Stimulated activated naive CD4-positive, alpha-beta T cell treated with Interleukin-2 at 50 U/mL for 16 hours (primary cell): Measurements from ENCODE around the gene KIFAP3.
"Not testable (repeated sequence)": the region's sequence is repeated elsewhere in the genome, so short reads cannot be mapped to it uniquely, and the experiment has no call there.

Experiments
- DNase-seq: peaks from one replicate; lab custom pipeline; 2025; lab: John Stamatoyannopoulos, UW

The KIFAP3 gene

GRCh38 chr1:170063109-170063826 is 11.2 kb downstream of the KIFAP3 start:
- DNase-seq: no peak

GRCh38 chr1:170061676-170062075 is 12.8 kb downstream of the KIFAP3 start:
- not testable (repeated sequence) for DNase-seq

DNA sequence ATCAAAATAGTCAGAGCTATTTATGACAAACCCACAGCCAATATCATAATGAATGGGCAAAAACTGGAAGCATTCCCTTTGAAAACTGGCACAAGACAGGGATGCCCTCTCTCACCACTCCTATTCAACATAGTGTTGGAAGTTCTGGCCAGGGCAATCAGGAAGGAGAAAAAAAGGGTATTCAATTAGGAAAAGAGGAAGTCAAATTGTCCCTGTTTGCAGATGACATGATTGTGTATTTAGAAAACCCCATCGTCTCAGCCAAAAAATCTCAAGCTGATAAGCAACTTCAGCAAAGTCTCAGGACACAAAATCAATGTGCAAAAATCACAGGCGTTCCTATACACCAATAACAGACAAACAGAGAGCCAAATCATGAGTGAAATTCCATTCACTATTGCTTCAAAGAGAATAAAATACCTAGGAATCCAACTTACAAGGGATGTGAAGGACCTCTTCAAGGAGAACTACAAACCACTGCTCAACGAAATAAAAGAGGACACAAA is 14.4 kb downstream of the KIFAP3 start:
- not testable (repeated sequence) for DNase-seq

DNA sequence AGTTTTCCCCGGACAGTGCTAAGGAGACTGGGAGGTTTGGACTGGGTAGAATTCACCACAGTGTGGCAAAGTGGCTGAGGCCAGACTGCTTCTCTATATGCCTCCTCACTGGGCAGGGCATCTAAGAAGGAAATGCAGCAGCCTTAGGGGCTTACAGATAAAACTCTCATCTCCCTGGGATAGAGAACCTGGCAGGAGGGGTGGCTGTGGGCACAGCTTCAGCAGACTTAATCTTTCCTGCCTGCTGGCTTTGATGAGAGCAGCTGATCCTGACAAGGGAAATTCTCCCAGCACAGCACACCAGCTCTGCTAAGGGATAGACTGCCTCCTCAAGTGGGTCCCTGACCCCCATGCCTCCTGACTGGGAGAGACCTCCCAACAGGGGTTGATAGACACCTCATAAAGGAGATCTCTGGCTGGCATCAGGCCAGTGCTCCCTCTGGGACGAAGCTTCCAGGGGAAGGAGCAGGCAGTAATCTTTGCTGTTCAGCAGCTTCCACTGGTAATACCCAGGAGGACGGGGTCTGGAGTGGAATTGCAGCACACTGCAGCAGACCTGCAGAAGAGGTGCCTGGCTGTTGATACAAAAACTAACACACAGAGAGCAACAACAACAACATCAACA is 25.2 kb downstream of the KIFAP3 start:
- DNase-seq: no peak

- DNase-seq: no peak
These were observed 26.0 kb downstream of the KIFAP3 start for GRCh38 chr1:170048515-170048914.

GRCh38 chr1:170044187-170044586 is 30.3 kb downstream of the KIFAP3 start:
- no peak for DNase-seq

- DNase-seq: no peak
These were observed 32.9 kb downstream of the KIFAP3 start for GRCh38 chr1:170041423-170042192.

- DNase-seq: no peak
These were observed 41.8 kb downstream of the KIFAP3 start for GRCh38 chr1:170032531-170033280.

DNA sequence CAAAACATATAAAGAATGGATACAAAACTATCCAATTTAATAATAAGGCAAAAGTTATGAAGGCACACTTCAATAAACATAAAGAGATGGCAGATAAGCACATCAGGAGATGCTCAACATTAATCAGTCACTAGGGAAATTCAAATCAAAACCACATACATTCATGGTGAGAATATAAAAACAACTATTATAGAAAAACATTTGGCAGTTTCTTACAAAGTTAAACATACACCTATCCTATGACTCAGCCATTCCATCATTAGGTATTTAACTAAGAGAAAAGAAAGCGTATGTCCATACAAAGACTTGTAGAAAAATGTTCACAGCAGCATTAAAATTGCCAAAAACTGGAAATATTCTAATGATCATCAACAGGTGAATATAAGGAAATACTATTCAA is 44.3 kb downstream of the KIFAP3 start:
- no peak for DNase-seq

DNA sequence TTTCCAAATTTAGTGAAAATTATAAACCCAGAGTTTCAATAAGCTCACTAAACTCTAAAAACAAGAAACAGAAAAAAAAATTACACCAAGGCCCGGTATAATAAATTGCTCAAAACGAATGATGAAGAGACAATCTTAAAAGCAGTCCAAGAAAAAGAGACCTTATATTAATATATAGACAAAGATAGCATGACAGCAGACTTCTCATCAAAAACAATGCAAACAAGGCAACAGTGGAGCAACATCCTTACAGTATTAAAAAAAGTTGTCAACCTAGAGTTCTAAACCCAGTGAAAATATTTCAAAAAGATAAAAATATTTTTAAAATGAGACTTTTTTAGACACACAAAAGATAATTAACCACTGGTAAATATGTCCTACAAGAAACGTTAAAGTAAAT is 46.7 kb downstream of the KIFAP3 start:
- no peak for DNase-seq

DNA sequence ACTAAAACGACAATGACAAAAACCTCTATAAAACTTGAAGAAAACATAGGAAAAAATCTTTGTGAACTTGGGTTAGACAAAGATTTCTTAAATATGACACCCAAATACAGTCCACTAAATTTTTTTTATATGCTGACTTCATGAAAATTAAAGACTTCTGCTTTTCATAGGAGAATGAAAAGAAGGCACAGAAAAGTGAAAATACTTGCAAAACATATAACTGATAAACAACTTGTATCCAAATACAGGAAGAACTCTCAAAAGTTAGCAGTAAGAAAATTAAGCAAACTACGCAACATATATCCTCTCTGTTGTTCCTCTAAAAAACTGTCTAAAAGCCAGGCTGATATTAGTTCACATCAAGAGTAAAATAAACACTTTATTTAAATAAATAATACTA is 53.6 kb downstream of the KIFAP3 start:
- DNase-seq: no peak

DNA sequence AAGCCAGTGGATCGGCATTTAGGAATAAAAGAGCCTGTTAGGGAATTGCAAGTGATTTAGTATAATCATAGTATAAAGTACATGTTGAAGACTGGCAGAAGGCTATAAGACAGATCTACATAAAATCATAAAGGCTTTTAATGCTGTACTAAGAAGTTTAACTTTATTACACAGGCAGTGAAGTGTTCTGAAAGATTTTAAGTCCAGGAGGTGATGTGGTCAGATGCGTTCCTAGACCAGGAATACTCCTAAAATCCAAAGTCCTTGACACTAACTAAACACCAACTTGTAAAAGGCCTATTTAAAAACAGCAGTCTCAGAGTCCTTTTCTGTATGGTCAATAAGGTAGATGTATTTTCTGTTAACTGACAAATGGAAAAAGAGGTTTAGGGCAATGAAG is 57.0 kb downstream of the KIFAP3 start:
- no peak for DNase-seq

GRCh38 chr1:170012920-170013319 is 61.6 kb downstream of the KIFAP3 start:
- DNase-seq: no peak

DNA sequence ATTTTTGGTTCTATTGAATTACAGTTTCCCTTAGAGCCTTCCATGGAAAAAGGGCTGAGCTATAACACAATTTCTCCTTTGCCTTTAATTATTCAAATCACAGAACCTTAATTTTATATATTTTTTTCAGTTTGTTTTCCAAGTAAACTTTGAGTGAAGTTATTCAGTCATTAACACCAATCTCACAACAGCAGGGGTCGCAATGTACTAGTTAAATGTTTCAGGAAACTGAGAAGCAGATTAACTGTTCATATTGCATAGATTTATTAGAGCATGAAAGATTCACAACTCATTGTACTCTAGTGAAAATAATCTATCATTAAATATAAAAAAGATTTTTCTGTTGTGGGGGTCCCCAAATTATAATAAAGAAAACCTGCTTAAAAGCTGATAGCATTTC is 64.1 kb downstream of the KIFAP3 start:
- no peak for DNase-seq

DNA sequence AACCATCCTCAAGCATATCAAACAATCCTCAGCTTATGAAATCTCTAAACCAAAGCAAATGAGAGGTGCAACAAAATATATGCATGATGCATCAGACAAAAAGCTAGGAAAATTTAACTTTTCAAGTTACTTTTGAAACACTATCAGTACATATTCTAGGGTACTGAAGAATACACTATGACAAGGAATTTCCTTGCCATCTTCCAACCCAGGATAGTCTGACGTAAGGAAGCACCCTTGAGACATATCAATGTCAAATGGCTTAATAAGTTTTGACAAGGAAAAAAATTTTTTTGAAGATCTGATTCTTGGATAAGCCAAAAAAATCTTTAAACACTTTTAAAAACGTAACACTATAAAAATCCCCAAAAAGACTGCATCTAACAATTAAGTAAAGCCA is 64.9 kb downstream of the KIFAP3 start:
- no peak for DNase-seq

DNA sequence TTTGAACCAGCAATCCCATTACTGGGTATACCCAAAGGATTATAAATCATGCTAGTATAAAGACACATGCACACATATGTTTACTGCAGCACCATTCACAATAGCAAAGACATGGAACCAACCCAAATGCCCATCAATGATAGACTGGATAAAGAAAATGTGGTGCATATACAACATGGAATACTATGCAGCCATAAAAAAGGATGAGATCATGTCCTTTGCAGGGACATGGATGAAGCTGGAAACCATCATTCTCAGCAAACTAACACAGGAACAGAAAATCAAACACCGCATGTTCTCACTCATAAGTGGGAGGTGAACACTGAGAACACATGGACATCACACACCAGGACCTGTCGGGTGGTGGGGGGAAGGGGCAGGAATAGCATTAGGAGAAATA is 65.8 kb downstream of the KIFAP3 start:
- DNase-seq: not testable (repeated sequence)

GRCh38 chr1:170003270-170003835 is 71.1 kb downstream of the KIFAP3 start:
- not testable (repeated sequence) for DNase-seq

GRCh38 chr1:170001266-170001665 is 73.2 kb downstream of the KIFAP3 start:
- no peak for DNase-seq

DNA sequence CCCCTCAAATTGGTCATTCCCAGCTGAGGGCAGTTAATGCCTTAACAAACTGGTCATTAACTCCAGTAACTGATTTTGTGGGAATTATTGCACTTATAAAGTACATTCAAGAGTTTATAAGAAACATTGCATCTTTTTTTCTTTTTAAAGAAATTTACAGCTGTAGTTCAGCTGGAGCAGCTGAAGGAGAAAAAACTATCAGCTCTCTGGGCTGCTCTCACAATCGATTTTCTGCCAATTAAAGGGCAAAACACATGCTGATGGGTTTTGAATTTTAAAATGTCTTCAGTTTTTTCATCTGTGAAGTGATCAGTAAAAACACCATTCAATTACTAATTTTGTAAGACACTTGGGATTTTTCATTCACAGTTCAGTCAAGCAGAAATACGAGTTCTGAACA is 74.7 kb downstream of the KIFAP3 start:
- DNase-seq: no peak

DNA sequence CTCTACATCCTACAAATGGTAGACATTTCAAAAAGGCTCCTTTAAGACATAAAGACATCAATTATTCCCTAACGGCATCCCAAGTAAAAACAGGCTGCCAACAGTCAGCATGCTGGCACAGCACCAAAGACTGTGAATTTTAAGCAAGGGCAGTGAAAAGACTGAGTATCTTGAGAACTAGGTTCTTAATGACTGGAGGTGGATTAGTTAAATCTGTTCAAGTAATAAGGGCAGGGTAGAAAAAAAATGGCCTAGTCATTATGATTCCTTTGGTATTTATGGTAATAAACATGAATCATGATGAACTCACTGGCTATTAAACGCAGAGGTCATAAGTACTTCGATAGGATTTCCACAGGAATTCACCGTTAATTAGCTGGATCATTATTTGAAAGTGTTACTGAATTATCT is 75.2 kb downstream of the KIFAP3 start:
- DNase-seq: no peak

DNA sequence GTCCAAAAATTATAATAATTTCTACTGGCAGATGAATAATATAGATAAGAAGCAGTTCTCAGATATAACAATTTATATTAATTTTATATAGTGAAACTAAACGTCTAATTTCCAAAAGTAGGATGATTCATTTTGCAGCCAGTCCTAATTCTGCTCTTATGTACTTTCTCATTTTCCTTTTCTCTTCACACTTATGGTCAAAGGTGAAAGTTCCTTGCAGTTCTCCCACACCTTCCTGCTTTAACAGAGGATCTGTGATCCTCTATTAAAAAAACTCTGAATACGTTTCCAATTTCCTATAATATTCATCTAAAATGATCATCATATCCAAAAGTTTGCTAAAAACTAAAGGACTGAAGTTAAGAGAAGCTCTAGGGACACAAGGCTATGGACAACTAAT is 78.5 kb downstream of the KIFAP3 start:
- no peak for DNase-seq

DNA sequence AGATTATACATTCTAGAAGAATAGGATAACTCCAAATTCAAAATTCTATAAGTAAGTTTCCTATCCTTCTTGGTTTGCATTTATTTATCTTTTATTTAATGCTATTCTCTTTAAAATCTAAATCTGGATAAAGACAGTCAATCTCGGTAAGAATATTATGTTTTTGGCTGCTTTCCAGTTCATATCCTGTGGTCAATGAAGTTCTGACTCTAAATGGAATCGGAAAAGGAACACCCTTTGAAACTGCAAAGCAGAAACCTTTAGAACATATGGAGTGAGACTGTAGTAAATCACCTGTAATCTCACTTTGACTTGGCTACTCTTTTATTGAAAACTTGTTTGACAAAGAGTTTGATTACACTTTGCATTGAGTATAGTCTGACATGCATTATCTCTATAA is 85.2 kb downstream of the KIFAP3 start:
- no peak for DNase-seq
